Measurements from ENCODE around the gene TSHZ2. TPM values are rescaled to one million over a fixed set of nuclear protein-coding genes. Genes with fewer than 3 reads are reported as not detected.
"Not testable (repeated sequence)": the region's sequence is repeated elsewhere in the genome, so short reads cannot be mapped to it uniquely, and the experiment has no call there.

TSHZ2 gene
- total RNA-seq, 1 donor from 2014 or later: 9.9 TPM

DNA sequence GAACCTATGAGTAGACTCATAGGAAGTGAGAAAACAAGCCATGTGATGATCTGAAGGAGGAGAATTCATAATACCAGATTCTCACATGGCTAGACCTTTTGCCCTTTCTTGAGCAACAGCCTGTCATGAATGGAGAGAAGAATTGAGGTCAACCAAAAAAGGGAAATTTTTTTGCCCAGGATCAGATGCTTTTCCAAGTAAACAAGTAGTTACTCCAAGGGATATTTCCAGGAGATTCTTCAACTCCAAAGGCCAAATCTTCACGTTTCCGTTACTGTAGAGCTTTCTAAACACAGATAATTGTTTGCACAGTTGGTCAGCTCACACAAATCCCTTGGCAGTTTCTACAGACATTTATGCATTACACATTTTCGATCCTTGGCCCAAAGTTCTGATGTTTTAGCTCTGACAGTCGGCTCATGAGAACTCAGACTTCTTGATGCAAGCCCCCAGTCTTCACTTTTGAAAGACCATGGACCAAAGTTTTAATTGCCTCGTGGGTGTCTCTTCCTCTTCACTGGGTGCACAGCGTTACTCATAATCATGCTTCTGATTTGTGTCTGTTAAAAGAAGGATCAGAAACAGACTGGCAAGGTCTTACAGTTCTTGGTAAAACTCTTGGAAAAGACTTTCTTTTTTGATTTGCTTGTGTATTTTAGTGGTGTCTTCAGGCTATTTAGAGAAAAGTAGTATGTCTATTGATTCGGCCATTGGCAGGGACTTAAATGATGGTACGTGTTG is 115.0 kb downstream of the TSHZ2 start:
- no peak overlapping the region for H3K4me3 ChIP-seq (ENCODE audit: low read length in 3 of 3)
- no peaks in the 10 kb centered on the region for H3K9me3 ChIP-seq (ENCODE audit: control insufficient read depth in 3 of 3, low read length in 3 of 3)
- H3K36me3 ChIP-seq (ENCODE audit: control insufficient read depth in 3 of 3, insufficient read depth in 3 of 3, low read length in 3 of 3): no peaks in the 10 kb centered on the region
- no peak overlapping the region for H3K9ac ChIP-seq (ENCODE audit: low read depth in 1 of 3, low read length in 3 of 3)
- peak overlapping the region; percentile 59 for H3K27ac ChIP-seq (ENCODE audit: low read depth, low read length)
- H3K4me1 ChIP-seq (ENCODE audit: control insufficient read depth in 3 of 3, insufficient read depth in 3 of 3, low read length in 3 of 3): peaks cover 0 to 10% (median 0%) of the 10 kb centered on the region in 3 donors
- peaks cover 0 to 4% (median 0%) of the 10 kb centered on the region in 3 donors for H3K27me3 ChIP-seq (ENCODE audit: control insufficient read depth in 3 of 3, insufficient read depth in 3 of 3, low read length in 3 of 3)

DNA sequence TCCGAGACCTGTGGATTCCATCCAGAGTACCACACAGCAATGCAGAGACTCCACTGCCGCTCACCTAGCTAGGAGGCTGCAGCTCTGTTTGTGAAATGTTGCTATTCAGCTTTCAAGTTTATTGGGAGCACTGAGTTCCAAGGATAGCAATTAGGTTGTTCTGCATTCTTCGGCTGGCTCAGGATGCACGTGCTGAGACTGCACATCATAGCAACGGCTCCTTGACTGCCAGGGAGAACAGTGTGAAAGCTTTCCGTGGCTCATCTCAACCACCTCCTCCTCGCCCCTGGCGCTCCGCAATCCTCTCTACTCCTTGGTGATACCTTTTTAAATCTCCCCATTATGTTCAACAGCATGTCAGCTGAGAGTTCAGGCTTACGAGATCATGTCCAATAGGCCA is 116.6 kb downstream of the TSHZ2 start:
- Histone ChIP-seq H3K27me3 (ENCODE audit: control insufficient read depth in 3 of 3, insufficient read depth in 3 of 3, low read length in 3 of 3) (peaks cover 0 to 4% (median 0%) of the 10 kb centered on the region in 3 donors), H3K36me3 (ENCODE audit: control insufficient read depth in 3 of 3, insufficient read depth in 3 of 3, low read length in 3 of 3) (no peaks in the 10 kb centered on the region), H3K27ac (ENCODE audit: low read depth, low read length) (no peak overlapping the region), H3K9me3 (ENCODE audit: control insufficient read depth in 3 of 3, low read length in 3 of 3) (no peaks in the 10 kb centered on the region), H3K4me1 (ENCODE audit: control insufficient read depth in 3 of 3, insufficient read depth in 3 of 3, low read length in 3 of 3) (peaks cover 0 to 10% (median 0%) of the 10 kb centered on the region in 3 donors), H3K4me3 (ENCODE audit: low read length in 3 of 3) (no peak overlapping the region), H3K9ac (ENCODE audit: low read depth in 1 of 3, low read length in 3 of 3) (no peak overlapping the region)

DNA sequence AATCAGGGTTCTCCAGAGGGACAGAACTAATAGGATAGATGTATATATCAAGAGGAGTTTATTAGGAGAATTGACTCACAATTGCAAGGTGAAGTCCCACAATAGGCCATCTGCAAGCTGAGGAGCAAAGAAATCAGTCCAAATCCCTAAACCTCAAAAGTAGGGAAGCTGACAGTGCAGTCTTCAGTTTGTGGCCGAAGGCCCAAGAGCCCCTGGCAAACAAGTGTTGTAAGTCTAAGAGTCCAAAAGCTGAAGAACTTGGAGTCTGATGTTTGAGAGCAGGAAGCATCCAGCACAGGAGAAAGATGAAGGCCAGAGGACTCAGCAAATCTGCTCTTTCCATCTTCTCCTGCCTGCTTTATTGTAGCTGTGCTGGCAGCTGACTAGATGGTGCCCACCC is 117.7 kb downstream of the TSHZ2 start:
- H3K27ac ChIP-seq (ENCODE audit: low read depth, low read length); H3K9ac ChIP-seq (ENCODE audit: low read depth in 1 of 3, low read length in 3 of 3); H3K36me3 ChIP-seq (ENCODE audit: control insufficient read depth in 3 of 3, insufficient read depth in 3 of 3, low read length in 3 of 3); H3K27me3 ChIP-seq (ENCODE audit: control insufficient read depth in 3 of 3, insufficient read depth in 3 of 3, low read length in 3 of 3); H3K9me3 ChIP-seq (ENCODE audit: control insufficient read depth in 3 of 3, low read length in 3 of 3); H3K4me1 ChIP-seq (ENCODE audit: control insufficient read depth in 3 of 3, insufficient read depth in 3 of 3, low read length in 3 of 3); H3K4me3 ChIP-seq (ENCODE audit: low read length in 3 of 3): not testable (repeated sequence)

DNA sequence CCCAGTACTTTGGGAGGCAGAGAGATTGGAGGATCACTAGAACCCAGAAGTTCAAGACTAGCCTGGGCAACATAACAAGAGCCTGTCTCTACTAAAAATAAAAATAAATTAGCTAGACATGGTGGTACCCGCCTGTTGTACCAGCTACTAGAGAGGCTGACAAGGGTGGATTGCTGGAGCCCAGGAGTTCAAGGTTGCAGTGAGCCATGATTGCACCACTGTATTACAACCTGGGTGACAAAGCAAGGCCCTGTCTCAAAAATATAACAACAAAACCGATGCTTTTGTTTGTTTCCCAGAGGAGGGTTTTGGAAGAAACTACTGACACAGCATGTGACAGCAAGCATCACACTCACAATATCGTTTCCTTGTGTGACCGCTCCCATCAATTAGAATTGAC is 119.6 kb downstream of the TSHZ2 start:
- no peaks in the 10 kb centered on the region for H3K9me3 ChIP-seq (ENCODE audit: control insufficient read depth in 3 of 3, low read length in 3 of 3)
- H3K4me1 ChIP-seq (ENCODE audit: control insufficient read depth in 3 of 3, insufficient read depth in 3 of 3, low read length in 3 of 3): peaks cover 0 to 7% (median 0%) of the 10 kb centered on the region in 3 donors
- H3K27ac ChIP-seq (ENCODE audit: low read depth, low read length): no peak overlapping the region
- H3K36me3 ChIP-seq (ENCODE audit: control insufficient read depth in 3 of 3, insufficient read depth in 3 of 3, low read length in 3 of 3): no peaks in the 10 kb centered on the region
- H3K9ac ChIP-seq (ENCODE audit: low read depth in 1 of 3, low read length in 3 of 3): no peak overlapping the region
- no peak overlapping the region for H3K4me3 ChIP-seq (ENCODE audit: low read length in 3 of 3)
- peaks cover 0 to 4% (median 0%) of the 10 kb centered on the region in 3 donors for H3K27me3 ChIP-seq (ENCODE audit: control insufficient read depth in 3 of 3, insufficient read depth in 3 of 3, low read length in 3 of 3)

DNA sequence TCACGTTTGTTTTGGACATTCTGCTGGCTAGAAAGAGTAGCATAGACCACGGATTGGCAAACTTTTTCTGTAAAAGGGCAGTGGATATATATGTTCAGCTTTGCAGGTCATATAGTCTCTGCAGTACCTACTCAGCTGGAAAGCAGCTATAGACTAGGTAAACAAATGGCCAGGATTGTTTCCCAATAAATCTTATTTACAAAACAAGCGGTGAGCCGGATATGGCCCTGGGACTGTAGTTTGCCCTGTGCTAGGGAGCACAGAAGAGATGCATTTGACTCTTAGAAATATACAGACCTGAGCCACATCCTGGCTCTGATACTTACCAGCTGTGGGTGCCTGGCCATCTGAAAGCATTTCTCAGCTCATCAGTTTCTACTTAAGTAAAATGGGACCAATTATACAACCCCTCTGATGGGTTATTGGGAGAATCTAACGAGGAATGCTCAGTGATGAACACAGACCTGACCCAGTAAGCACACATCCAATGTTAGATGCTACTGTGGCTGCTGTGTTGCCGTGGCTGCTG is 120.7 kb downstream of the TSHZ2 start:
- Histone ChIP-seq H3K27ac (ENCODE audit: low read depth, low read length) (no peak overlapping the region), H3K27me3 (ENCODE audit: control insufficient read depth in 3 of 3, insufficient read depth in 3 of 3, low read length in 3 of 3) (peaks cover 0 to 4% (median 0%) of the 10 kb centered on the region in 3 donors), H3K36me3 (ENCODE audit: control insufficient read depth in 3 of 3, insufficient read depth in 3 of 3, low read length in 3 of 3) (no peaks in the 10 kb centered on the region), H3K9me3 (ENCODE audit: control insufficient read depth in 3 of 3, low read length in 3 of 3) (no peaks in the 10 kb centered on the region), H3K4me3 (ENCODE audit: low read length in 3 of 3) (no peak overlapping the region), H3K4me1 (ENCODE audit: control insufficient read depth in 3 of 3, insufficient read depth in 3 of 3, low read length in 3 of 3) (peaks cover 0 to 10% (median 0%) of the 10 kb centered on the region in 3 donors), H3K9ac (ENCODE audit: low read depth in 1 of 3, low read length in 3 of 3) (no peak overlapping the region)

DNA sequence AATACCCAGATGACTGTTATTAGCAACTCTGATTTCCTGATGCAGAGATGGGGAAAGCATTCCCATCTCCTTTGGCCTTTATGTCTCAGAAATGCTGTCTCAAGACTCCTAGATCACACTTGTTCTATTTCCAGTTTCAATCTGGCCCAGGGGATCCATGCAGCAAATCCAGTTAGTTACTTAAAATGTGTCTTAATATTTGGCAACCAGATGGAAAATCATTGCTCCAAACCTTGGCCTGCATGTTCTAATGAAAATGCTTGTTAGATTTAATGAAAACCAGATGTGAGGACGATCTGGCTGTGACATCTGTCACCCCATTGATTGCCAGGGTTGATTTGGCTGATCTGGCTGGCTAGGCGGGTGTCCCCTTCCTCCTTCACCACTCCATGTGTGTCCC is 125.2 kb downstream of the TSHZ2 start:
- H3K27me3 ChIP-seq (ENCODE audit: control insufficient read depth in 3 of 3, insufficient read depth in 3 of 3, low read length in 3 of 3): no peaks in the 10 kb centered on the region
- no peak overlapping the region for H3K4me3 ChIP-seq (ENCODE audit: low read length in 3 of 3)
- no peaks in the 10 kb centered on the region for H3K36me3 ChIP-seq (ENCODE audit: control insufficient read depth in 3 of 3, insufficient read depth in 3 of 3, low read length in 3 of 3)
- H3K27ac ChIP-seq (ENCODE audit: low read depth, low read length): no peak overlapping the region
- H3K4me1 ChIP-seq (ENCODE audit: control insufficient read depth in 3 of 3, insufficient read depth in 3 of 3, low read length in 3 of 3): peaks cover 0 to 4% (median 0%) of the 10 kb centered on the region in 3 donors
- H3K9ac ChIP-seq (ENCODE audit: low read depth in 1 of 3, low read length in 3 of 3): no peak overlapping the region
- H3K9me3 ChIP-seq (ENCODE audit: control insufficient read depth in 3 of 3, low read length in 3 of 3): no peaks in the 10 kb centered on the region

DNA sequence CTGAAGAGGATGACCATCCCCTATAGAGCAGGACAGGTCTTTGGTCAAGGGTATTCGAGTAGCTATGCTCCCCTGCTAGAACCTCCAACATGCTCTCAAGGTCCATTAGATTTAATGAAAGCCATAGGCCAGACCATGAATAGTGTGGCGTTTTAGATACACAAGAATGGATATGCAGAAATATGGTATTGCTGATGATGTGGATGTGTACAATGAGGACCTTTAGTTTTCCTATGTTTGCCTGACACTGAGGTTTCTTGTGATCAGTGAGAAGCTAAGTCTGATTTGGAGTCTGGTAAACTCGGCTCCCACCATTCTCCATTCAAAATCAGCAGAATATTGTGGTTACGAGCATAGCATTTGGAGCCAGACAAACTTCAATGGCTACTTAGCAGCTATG is 125.6 kb downstream of the TSHZ2 start:
- Histone ChIP-seq H3K36me3 (ENCODE audit: control insufficient read depth in 3 of 3, insufficient read depth in 3 of 3, low read length in 3 of 3) (no peaks in the 10 kb centered on the region), H3K27me3 (ENCODE audit: control insufficient read depth in 3 of 3, insufficient read depth in 3 of 3, low read length in 3 of 3) (no peaks in the 10 kb centered on the region), H3K27ac (ENCODE audit: low read depth, low read length) (no peak overlapping the region), H3K9ac (ENCODE audit: low read depth in 1 of 3, low read length in 3 of 3) (no peak overlapping the region), H3K9me3 (ENCODE audit: control insufficient read depth in 3 of 3, low read length in 3 of 3) (no peaks in the 10 kb centered on the region), H3K4me3 (ENCODE audit: low read length in 3 of 3) (no peak overlapping the region), H3K4me1 (ENCODE audit: control insufficient read depth in 3 of 3, insufficient read depth in 3 of 3, low read length in 3 of 3) (peaks cover 0 to 4% (median 0%) of the 10 kb centered on the region in 3 donors)

DNA sequence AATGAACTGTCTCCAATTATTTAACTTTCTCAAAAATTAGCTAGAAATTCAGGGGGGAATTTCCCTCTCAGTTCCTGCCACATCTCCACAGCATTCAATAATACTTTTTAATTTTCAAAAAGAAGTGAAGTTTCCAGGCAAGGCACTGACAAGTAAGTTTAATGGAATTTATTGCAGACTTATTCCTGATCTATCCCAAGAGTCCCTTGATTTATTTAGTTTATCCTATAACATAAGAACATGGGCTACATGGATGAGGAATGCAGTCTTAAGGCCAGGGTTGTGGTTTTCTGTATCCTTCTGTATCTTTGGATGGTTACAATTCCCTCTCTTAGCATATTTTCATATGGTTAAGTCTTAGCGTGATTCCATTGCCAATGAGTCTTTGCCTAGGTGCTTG is 126.5 kb downstream of the TSHZ2 start:
- H3K4me1 ChIP-seq (ENCODE audit: control insufficient read depth in 3 of 3, insufficient read depth in 3 of 3, low read length in 3 of 3): peaks cover 0 to 4% (median 0%) of the 10 kb centered on the region in 3 donors
- H3K4me3 ChIP-seq (ENCODE audit: low read length in 3 of 3): no peak overlapping the region
- H3K36me3 ChIP-seq (ENCODE audit: control insufficient read depth in 3 of 3, insufficient read depth in 3 of 3, low read length in 3 of 3): no peaks in the 10 kb centered on the region
- no peak overlapping the region for H3K9ac ChIP-seq (ENCODE audit: low read depth in 1 of 3, low read length in 3 of 3)
- no peak overlapping the region for H3K27ac ChIP-seq (ENCODE audit: low read depth, low read length)
- no peaks in the 10 kb centered on the region for H3K9me3 ChIP-seq (ENCODE audit: control insufficient read depth in 3 of 3, low read length in 3 of 3)
- H3K27me3 ChIP-seq (ENCODE audit: control insufficient read depth in 3 of 3, insufficient read depth in 3 of 3, low read length in 3 of 3): no peaks in the 10 kb centered on the region

DNA sequence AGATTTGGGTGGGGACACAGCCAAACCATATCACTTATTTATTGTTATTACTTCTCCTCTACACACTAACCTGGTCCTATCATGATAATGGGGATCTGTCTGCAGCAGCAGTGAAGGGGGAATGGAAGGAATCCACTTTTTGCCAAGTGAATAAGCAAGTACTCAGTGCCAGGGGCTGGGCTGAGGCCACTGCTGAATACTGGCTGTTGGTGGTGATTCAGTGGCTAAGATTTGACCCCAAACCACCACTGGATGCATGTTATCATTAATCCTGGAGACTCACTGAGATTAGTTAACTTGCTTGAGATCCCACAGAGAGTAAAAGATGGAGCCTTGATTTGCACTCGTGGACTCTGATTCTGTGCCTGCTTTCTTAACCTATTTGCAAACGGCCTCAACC is 127.7 kb downstream of the TSHZ2 start:
- Histone ChIP-seq H3K36me3 (ENCODE audit: control insufficient read depth in 3 of 3, insufficient read depth in 3 of 3, low read length in 3 of 3) (no peaks in the 10 kb centered on the region), H3K4me1 (ENCODE audit: control insufficient read depth in 3 of 3, insufficient read depth in 3 of 3, low read length in 3 of 3) (peaks cover 0 to 4% (median 0%) of the 10 kb centered on the region in 3 donors), H3K27ac (ENCODE audit: low read depth, low read length) (no peak overlapping the region), H3K27me3 (ENCODE audit: control insufficient read depth in 3 of 3, insufficient read depth in 3 of 3, low read length in 3 of 3) (no peaks in the 10 kb centered on the region), H3K4me3 (ENCODE audit: low read length in 3 of 3) (no peak overlapping the region), H3K9me3 (ENCODE audit: control insufficient read depth in 3 of 3, low read length in 3 of 3) (no peaks in the 10 kb centered on the region), H3K9ac (ENCODE audit: low read depth in 1 of 3, low read length in 3 of 3) (no peak overlapping the region)

DNA sequence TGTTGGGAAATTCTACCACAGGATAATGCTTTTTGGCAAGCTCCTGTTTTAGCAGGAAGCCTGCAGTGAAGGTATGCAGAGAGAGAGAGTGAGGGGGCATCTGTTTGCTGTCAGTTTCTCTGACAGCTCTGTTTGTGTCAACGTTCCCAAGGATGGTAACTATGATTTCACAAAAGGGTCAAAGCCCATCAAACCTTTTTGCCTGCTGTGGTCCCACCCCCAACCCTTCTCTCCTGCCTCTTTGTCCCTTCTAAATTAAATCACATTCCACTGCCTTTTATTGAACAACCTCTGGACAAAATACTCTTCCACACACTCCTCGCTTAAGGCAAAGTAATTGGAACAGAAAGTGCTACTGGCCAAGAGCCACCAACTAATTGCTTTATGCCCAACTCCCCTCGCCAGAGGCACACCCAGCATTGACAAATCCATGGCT is 128.3 kb downstream of the TSHZ2 start:
- H3K27ac ChIP-seq (ENCODE audit: low read depth, low read length): no peak overlapping the region
- H3K4me3 ChIP-seq (ENCODE audit: low read length in 3 of 3): no peak overlapping the region
- peaks cover 0 to 4% (median 0%) of the 10 kb centered on the region in 3 donors for H3K4me1 ChIP-seq (ENCODE audit: control insufficient read depth in 3 of 3, insufficient read depth in 3 of 3, low read length in 3 of 3)
- no peaks in the 10 kb centered on the region for H3K36me3 ChIP-seq (ENCODE audit: control insufficient read depth in 3 of 3, insufficient read depth in 3 of 3, low read length in 3 of 3)
- H3K9me3 ChIP-seq (ENCODE audit: control insufficient read depth in 3 of 3, low read length in 3 of 3): no peaks in the 10 kb centered on the region
- H3K27me3 ChIP-seq (ENCODE audit: control insufficient read depth in 3 of 3, insufficient read depth in 3 of 3, low read length in 3 of 3): no peaks in the 10 kb centered on the region
- no peak overlapping the region for H3K9ac ChIP-seq (ENCODE audit: low read depth in 1 of 3, low read length in 3 of 3)

All from skeletal muscle tissue (tissue), 4 donors.